EH (cell line): Measurements from ENCODE around the gene NUP62CL.

Experiments
- DNase-seq: peaks from one replicate; pipeline ENCODE4 v3.0.0-alpha.2; 2015; ENCODE audit warnings: low read depth

Gene NUP62CL

GRCh38 chrX:107153005-107153404, 53.2 kb downstream of the NUP62CL start:
- DNase-seq, result no peak

- no peak for DNase-seq
Observed at GRCh38 chrX:107146670-107147069, 59.6 kb downstream of the NUP62CL start.

- DNase-seq, result no peak
Observed at GRCh38 chrX:107135965-107136307, 70.3 kb downstream of the NUP62CL start.

GRCh38 chrX:107135049-107135964, 70.9 kb downstream of the NUP62CL start:
- peak; percentile 43 for DNase-seq

- no peak for DNase-seq
Observed at GRCh38 chrX:107123750-107124149, 82.5 kb downstream of the NUP62CL start.

GRCh38 chrX:107119283-107119682, 87.0 kb downstream of the NUP62CL start:
- no peak for DNase-seq

GRCh38 chrX:107118322-107119147, 87.7 kb downstream of the NUP62CL start, which contains the start of gene RBM41:
Gene RBM41, minus strand, starts transcription at chrX:107118822. Its CDS starts 49 bp downstream, at chrX:107118773.
- peak; percentile 75 for DNase-seq

- DNase-seq, result peak; percentile 20
Observed at GRCh38 chrX:107117993-107118321, 88.3 kb downstream of the NUP62CL start.

GRCh38 chrX:107107459-107107858, 98.8 kb downstream of the NUP62CL start:
- no peak for DNase-seq

- peak; percentile 5 for DNase-seq
Observed at GRCh38 chrX:107102980-107103379, 103.3 kb downstream of the NUP62CL start.

GRCh38 chrX:107076158-107076557, 130.1 kb downstream of the NUP62CL start:
- DNase-seq, result no peak
